Effector memory CD4-positive, alpha-beta T cell (primary cell): ENCODE data around the gene PDE4D.

ENCODE experiments used
- DNase-seq, 3 donors: peaks; one replicate each; pipeline ENCODE4 v3.0.0-alpha.2; 2020
- H3K27ac ChIP-seq: 2 replicates; pipeline ENCODE4 v1.7.0; 2013; ENCODE audit warnings: mild to moderate bottlenecking, low read length, moderate library complexity; ENCODE audit not compliant: insufficient read depth, poor library complexity, severe bottlenecking
- H3K27me3 ChIP-seq: replicated peaks from 2 replicates; pipeline ENCODE4 v1.7.0; 2013; ENCODE audit warnings: mild to moderate bottlenecking, low read length; ENCODE audit not compliant: insufficient read depth, control insufficient read depth, poor library complexity, severe bottlenecking
- H3K36me3 ChIP-seq: 2 replicates; pipeline ENCODE4 v1.7.0; 2013; ENCODE audit warnings: mild to moderate bottlenecking, low read length, moderate library complexity; ENCODE audit not compliant: control insufficient read depth, insufficient read depth
- H3K4me1 ChIP-seq: 2 replicates; pipeline ENCODE4 v1.7.0; 2013; ENCODE audit warnings: low read length, mild to moderate bottlenecking; ENCODE audit not compliant: control insufficient read depth, insufficient read depth, poor library complexity, severe bottlenecking
- H3K4me3 ChIP-seq: 2 replicates; pipeline ENCODE4 v1.7.0; 2013; ENCODE audit warnings: low read length, low read depth, mild to moderate bottlenecking; ENCODE audit not compliant: insufficient read depth, poor library complexity, severe bottlenecking
- H3K9me3 ChIP-seq: 2 replicates; pipeline ENCODE4 v1.7.0; 2013; ENCODE audit warnings: mild to moderate bottlenecking, low read length, moderate library complexity; ENCODE audit not compliant: control insufficient read depth

PDE4D gene

DNA sequence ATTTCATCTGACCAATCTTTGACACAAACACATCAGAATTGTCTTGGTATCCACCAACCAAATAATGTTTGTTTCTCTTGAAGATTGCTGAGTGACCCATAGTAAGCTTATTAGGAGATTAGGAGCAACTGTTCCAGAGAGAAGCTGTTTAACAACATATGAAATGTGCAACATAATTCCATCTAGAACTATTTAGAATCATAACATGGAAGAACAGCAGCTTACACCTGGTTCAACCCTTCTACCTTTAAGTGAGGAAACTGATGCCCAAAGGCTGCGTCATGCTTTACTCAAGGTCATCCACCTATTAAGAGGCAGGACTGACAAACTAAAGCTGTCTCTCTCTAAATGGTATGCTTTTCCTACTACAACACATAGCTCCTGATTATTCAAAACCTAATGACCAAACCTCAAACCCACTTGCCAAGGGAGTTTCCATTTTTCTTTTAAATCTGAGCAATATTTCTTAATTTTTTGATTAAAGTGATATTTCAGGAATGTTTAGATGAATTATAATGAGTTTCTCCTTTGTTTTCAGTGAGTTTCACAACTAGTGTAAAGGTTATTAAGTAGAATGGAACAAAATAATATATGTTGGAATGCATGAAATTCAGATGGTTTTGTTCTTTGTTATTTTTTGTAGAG, 764.8 kb downstream of the PDE4D start:
- Histone ChIP-seq H3K9me3 (no peaks in the 10 kb centered on the region), H3K4me1 (peaks cover 49% of the 10 kb centered on the region), H3K4me3 (no peak overlapping the region), H3K27ac (peak overlapping the region; percentile 86), H3K36me3 (no peaks in the 10 kb centered on the region), H3K27me3 (no peaks in the 10 kb centered on the region)
- no peak for DNase-seq

DNA sequence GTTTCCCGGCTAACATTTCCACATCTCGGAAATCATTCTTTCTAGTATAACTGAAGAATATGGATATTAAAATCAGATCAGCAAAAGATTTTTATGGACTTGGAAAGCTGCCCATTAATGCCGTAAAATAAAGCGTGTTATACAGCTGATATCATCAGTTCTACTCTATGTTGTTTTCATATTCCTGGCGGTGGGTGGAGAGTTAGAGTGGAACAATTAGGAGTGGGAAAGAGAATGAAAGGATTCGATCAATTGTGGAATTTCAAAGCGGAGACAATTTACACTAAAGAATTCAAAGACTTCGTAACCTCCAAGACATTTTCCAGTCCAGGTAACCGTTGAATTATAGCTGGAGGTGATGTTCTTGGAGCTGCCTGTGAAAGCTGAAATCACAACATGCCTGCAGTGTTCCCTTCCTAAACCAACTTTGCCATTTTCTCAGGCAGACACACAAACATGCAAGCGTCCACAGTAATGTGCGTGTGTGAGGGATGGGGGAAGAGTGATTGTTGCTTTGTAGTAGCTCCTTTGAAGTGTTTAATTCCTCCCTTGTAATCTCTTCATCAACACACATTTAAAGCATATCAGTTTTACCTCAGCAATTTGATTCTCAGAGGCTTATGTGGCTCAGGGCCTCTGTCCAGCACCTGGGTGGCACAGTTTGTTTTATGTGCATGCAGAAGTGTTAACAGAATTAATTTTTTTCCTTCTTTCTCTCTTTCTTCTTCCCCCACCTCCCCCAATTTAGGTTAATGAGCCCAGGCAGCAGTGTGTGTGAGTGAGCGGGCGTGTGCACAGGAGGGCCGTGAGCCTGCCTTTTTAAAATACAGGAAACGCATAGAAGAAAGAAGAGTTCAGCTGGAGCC, 766.6 kb downstream of the PDE4D start:
- no peaks in the 10 kb centered on the region for H3K27me3 ChIP-seq
- no peaks in the 10 kb centered on the region for H3K9me3 ChIP-seq
- peak overlapping the region; percentile 20 for H3K4me3 ChIP-seq
- no peaks in the 10 kb centered on the region for H3K36me3 ChIP-seq
- peak in 1 of 3 donors; percentile 20 for DNase-seq
- peaks cover 45% of the 10 kb centered on the region for H3K4me1 ChIP-seq
- peak overlapping the region; percentile 82 for H3K27ac ChIP-seq

DNA sequence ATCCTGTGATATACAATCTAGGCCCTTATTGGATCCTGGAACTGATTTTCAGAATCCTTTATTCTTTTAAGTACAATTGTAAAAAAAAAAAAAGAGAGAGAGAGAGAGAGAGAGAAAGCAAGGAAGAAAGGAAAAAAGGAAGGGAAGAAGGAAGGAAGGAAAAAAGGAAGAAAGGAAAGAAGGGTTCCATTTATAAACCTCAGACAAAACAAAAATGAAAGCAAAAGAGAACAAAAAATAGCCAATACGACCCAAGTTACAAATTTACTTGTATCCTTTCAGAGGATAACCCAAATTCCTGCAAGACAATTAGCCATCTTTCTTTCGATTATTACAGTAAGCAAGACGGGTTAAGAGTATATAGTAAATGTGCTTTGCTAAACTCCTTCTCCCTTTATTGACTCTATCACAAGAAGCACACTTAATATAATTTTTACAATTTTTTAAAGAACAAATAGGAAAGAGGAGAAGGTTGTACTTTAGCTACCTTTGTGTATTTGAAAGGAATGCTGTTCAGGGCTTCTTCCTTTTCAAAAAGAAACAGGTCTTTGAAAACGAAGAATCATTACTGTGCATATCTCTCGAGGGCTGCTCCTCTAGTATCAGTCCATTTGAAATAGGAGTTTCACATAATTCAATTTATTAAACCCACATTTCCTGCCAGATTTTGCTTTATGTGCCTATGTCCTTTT, 767.4 kb downstream of the PDE4D start:
- Histone ChIP-seq H3K27ac (peak overlapping the region; percentile 82), H3K4me1 (peaks cover 45% of the 10 kb centered on the region), H3K4me3 (peak overlapping the region; percentile 20), H3K27me3 (no peaks in the 10 kb centered on the region), H3K9me3 (no peaks in the 10 kb centered on the region), H3K36me3 (no peaks in the 10 kb centered on the region)
- no peak for DNase-seq

DNA sequence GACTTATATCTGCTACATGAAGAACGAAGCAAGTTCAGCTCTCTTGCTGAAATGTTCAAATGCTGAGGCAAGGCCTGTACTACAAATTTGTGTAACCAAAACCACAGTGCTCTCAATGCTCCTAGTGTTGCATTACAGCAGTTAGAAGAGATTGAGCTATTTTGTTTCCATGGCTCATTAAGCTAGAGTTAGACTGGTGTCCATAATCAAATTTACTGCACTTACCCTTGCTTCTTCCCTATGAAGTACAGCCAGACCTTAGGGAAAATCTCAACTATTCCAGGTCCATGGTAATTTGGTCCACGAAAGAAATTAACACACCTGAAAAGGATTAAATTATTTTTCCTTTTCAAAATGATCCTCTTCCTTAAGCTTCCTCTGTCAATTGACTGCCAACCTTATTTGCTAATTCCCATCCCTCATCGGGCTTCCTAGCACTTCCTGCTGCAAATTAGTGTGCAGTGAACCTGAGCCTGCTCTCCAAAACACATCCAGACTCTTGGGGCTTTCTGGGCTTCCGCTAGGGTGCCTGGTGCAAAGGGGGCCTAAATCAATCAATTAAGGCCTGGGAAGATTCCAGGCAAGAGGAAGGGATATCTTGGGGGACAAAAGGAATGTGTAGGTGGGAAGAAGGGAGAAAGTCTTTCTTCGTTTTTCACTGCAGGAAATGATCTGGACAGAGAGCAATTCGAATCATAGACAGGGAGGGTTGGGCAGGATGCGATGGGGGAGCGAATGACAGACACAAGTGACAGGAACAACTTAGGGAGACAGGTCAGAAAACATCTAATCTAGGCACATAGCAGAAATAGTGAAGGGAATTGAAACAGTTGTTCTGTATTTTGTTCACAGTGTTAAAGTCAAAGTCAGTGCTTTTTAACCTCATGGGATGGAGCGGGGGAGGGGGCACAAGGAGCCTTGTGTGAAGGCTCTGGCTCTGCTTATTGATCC, 768.2 kb downstream of the PDE4D start:
- H3K36me3 ChIP-seq = no peaks in the 10 kb centered on the region
- no peaks in the 10 kb centered on the region for H3K27me3 ChIP-seq
- no peak for DNase-seq
- peaks cover 45% of the 10 kb centered on the region for H3K4me1 ChIP-seq
- H3K9me3 ChIP-seq = no peaks in the 10 kb centered on the region
- peak overlapping the region; percentile 82 for H3K27ac ChIP-seq
- H3K4me3 ChIP-seq = peak overlapping the region; percentile 2

DNA sequence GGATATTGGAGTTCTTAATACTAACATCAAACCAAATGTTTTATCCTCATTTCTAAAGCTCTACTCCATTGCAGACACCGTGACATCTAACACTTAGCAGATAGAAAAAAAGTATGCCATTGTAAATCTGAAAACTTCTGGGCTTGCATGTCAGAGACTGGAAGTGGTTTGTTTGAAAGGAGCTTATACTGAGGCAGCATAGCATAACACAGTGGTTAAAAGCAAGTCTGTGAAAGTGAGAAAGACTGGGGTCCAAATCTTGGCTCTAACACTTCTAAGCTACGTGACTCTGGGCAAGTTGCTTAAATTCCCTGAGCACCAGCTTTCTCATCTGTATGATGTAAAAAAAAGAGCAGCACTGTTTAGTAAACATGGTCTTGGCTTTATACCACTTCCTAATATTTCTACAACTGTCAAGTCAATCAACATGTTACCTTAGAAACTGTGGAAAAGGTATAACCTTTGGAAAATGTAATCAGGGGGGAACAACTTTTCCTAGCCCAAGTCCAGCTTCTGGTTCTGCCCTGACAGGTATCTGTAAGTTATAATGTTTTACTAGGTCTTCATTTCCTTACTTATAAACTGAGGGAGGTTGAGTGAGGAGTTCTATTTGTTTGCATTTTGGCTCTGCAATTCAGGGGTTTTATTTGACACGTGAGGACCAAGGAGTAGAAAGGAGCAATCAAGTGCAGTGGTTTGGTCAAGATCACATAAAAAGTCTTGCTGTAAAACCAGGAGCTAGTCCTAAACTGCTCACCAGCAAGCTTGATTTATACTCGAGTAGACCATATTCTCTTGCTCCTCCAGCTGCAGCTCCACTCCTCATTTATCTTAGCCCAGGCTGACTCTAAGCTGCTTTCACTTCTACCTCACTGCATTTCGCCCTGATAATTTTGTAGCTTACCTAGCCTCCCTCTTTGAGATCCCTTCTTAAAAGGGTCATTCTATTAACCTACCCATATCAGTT, 769.6 kb downstream of the PDE4D start:
- peaks cover 45% of the 10 kb centered on the region for H3K4me1 ChIP-seq
- no peaks in the 10 kb centered on the region for H3K36me3 ChIP-seq
- no peaks in the 10 kb centered on the region for H3K27me3 ChIP-seq
- H3K9me3 ChIP-seq = no peaks in the 10 kb centered on the region
- peak overlapping the region; percentile 82 for H3K27ac ChIP-seq
- peak overlapping the region; percentile 11 for H3K4me3 ChIP-seq
- no peak for DNase-seq

DNA sequence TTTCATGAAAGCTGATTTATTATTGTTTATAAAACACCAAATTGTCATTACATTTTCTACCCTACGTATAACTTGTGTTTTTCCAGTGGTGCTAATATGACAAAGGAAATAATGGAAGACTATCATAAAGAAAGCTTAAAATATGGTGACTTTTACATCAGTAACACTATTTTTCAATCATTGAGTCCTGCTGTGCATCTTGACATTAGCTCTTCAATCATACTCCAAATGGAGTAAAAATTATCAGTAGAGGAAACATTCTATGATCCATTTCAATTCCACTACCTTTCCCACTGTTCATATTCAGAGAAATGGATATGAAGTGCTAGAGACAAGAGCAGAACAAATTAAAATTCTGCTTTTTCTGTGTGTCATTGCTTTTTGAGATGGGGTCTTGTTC, 774.0 kb downstream of the PDE4D start:
- no peaks in the 10 kb centered on the region for H3K9me3 ChIP-seq
- DNase-seq = no peak
- H3K4me3 ChIP-seq = no peak overlapping the region
- H3K4me1 ChIP-seq = peaks cover 9% of the 10 kb centered on the region
- H3K27ac ChIP-seq = no peak overlapping the region
- no peaks in the 10 kb centered on the region for H3K27me3 ChIP-seq
- no peaks in the 10 kb centered on the region for H3K36me3 ChIP-seq

DNA sequence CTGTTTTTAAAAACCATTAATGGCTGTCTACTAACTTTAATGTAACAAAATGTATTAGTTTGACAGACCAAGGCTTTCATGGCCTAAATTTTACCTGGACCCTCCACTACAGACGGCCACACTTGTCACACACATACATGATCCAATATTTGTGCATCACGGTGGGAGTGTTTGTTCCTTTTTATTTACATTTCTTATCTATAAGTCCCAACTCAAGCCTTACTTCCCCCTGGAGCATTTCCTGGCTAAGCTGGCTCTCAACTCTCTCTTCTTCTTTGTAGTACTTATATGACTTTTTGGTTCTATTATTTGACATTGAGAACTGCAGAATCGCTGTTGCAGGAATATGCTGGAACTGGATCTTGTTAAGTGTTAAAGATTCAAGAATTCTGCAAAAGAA, 776.2 kb downstream of the PDE4D start:
- Histone ChIP-seq H3K9me3 (no peaks in the 10 kb centered on the region), H3K4me3 (no peak overlapping the region), H3K4me1 (no peaks in the 10 kb centered on the region), H3K27me3 (no peaks in the 10 kb centered on the region), H3K27ac (no peak overlapping the region), H3K36me3 (no peaks in the 10 kb centered on the region)
- no peak for DNase-seq

DNA sequence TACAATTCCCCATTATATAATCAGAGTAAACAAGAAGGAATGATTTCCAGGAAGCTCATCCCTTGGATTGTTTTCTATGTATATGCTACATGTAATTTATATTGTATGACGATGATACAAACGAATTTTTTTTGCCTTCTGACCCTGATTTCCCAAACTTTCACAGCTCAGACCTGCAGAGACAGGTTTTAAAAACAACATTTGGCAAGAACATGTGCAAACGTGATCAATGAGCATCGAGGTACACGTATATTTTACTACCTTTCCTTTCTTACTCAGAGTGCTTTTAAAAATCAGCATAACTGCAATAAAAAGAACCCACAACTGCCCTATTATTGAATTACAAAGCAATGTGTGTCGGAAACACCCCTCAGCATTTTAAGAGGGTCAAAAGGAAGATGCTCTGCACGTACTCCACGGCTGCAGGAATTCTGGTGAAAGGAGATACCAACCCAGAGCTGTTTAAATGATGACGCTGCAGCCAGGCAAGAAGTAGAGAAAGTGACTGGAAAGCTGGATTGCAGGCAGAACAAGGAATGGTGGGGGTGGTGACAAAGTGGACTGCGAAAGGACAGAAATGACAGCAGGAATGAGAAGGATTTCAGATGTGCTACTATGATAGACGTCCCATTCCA, 777.2 kb downstream of the PDE4D start:
- H3K9me3 ChIP-seq = no peaks in the 10 kb centered on the region
- H3K4me1 ChIP-seq = no peaks in the 10 kb centered on the region
- no peaks in the 10 kb centered on the region for H3K36me3 ChIP-seq
- H3K4me3 ChIP-seq = no peak overlapping the region
- H3K27ac ChIP-seq = no peak overlapping the region
- no peaks in the 10 kb centered on the region for H3K27me3 ChIP-seq
- DNase-seq = no peak
